Measurements from ENCODE around the gene TRAF2.

GRCh38 chr9:136915632-136916329 is 29.5 kb downstream of the TRAF2 start:
- TF ChIP-seq CTCF (IDR thresholded peaks at IDR 0.05 in 8 of 11, conservative IDR thresholded peaks at IDR 0.05 in 3 of 11) (no peak), POLR2AphosphoS5 (IDR thresholded peaks at IDR 0.05) (no peak), POLR2A (IDR thresholded peaks at IDR 0.05) (no peak)

All from spleen (tissue), 7 donors.